H1 (cell line): Measurements from ENCODE around the gene MXRA7. TPM values are rescaled to one million over a fixed set of nuclear protein-coding genes. Genes with fewer than 3 reads are reported as not detected.
A peak's percentile ranks its signal among the peaks of the same experiment; 100 is the strongest.

Experiments
- CTCF ChIA-PET: fragments of 300-600 bp; sonication (Branson Sonifier 250); formaldehyde crosslinking; loops from one replicate; lab custom pipeline; 2021; ENCODE audit not compliant: partially characterized antibody; lab: Charles Lee
- POLR2A ChIA-PET: fragments of 300-600 bp; sonication (Branson Sonifier 250); formaldehyde crosslinking; loops from one replicate; lab custom pipeline; 2021; ENCODE audit warnings: inconsistent platforms; ENCODE audit not compliant: partially characterized antibody; lab: Charles Lee
- DNase-seq, 2 experiments: peaks; one replicate each; pipeline versions ENCODE4 v3.0.0 to v3.0.0-alpha.2; 2010 to 2022; ENCODE audit warnings: low spot score in 2 of 2, low read depth in 1 of 2, mixed read lengths in 1 of 2
- FAIRE-seq: peaks from 2 replicates; lab custom pipeline; 2011; peaks lifted over from hg19 to GRCh38; lab: Jason Lieb, UNC
- H2AFZ ChIP-seq: 2 replicates; pipeline ENCODE4 v1.8.1; 2012; ENCODE audit warnings: low read length, inconsistent platforms
- H2AK5ac ChIP-seq: 2 replicates; pipeline ENCODE4 v1.6.1; 2013; ENCODE audit warnings: low read depth, low read length
- H2BK120ac ChIP-seq: replicated peaks from 2 replicates; pipeline ENCODE3; 2013; ENCODE audit warnings: low read depth, low read length, inconsistent platforms
- H2BK12ac ChIP-seq: 2 replicates; pipeline ENCODE4 v1.6.1; 2013; ENCODE audit warnings: low read depth, low read length
- H2BK15ac ChIP-seq: 2 replicates; pipeline ENCODE4 v1.6.1; 2013; ENCODE audit warnings: low read length
- H2BK20ac ChIP-seq: 2 replicates; pipeline ENCODE4 v1.6.1; 2013; ENCODE audit warnings: low read length
- H2BK5ac ChIP-seq: 2 replicates; pipeline ENCODE4 v1.6.1; 2013; ENCODE audit warnings: low read depth, low read length
- H3K14ac ChIP-seq: 2 replicates; pipeline ENCODE4 v1.6.1; 2013; ENCODE audit warnings: inconsistent platforms; ENCODE audit not compliant: insufficient read length
- H3K18ac ChIP-seq: 2 replicates; pipeline ENCODE4 v1.6.1; 2013; ENCODE audit warnings: low read length; ENCODE audit errors: extremely low read depth
- H3K23ac ChIP-seq: 2 replicates; pipeline ENCODE4 v1.6.1; 2013; ENCODE audit warnings: inconsistent platforms; ENCODE audit not compliant: insufficient read length
- H3K23me2 ChIP-seq: 2 replicates; pipeline ENCODE4 v1.6.1; 2013; ENCODE audit warnings: low read depth, low read length
- H3K27ac ChIP-seq: 2 replicates; pipeline ENCODE4 v1.6.1; 2011; ENCODE audit warnings: low read depth, low read length, inconsistent platforms
- H3K27me3 ChIP-seq, 4 experiments: replicated peaks in 1 of 4; 1 replicate in 1 of 4; 2 replicates in 3 of 4; pipeline versions ENCODE4 v1.6.1 to v1.8.1; 2011 to 2013; ENCODE audit warnings: low read length in 3 of 4, mild to moderate bottlenecking in 3 of 4, inconsistent platforms in 2 of 4, mixed read lengths in 2 of 4, moderate library complexity in 1 of 4; ENCODE audit not compliant: control insufficient read depth in 3 of 4, insufficient read depth in 3 of 4; ENCODE audit errors: extremely low read depth in 1 of 4
- H3K36me3 ChIP-seq, 4 experiments: 2 replicates each; pipeline versions ENCODE4 v1.6.1 to v1.8.1; 2011 to 2013; ENCODE audit warnings: mild to moderate bottlenecking in 4 of 4, low read length in 3 of 4, moderate library complexity in 2 of 4, control low read depth in 1 of 4, inconsistent platforms in 1 of 4; ENCODE audit not compliant: insufficient read depth in 4 of 4, control insufficient read depth in 2 of 4
- H3K4ac ChIP-seq: replicated peaks from 2 replicates; pipeline ENCODE3; 2013; ENCODE audit warnings: low read length, low read depth, mixed read lengths, inconsistent platforms; ENCODE audit not compliant: insufficient read length
- H3K4me1 ChIP-seq, 4 experiments: replicated peaks in 1 of 4; 1 replicate in 1 of 4; 2 replicates in 3 of 4; pipeline versions ENCODE4 v1.6.1 to v1.8.1; 2011 to 2013; ENCODE audit warnings: low read length in 3 of 4, inconsistent platforms in 2 of 4, mixed read lengths in 1 of 4; ENCODE audit not compliant: insufficient read depth in 4 of 4, control insufficient read depth in 3 of 4
- H3K4me2 ChIP-seq, 2 experiments: 2 replicates each; pipeline versions ENCODE4 v1.6.1 to v1.8.1; 2011 to 2013; ENCODE audit warnings: low read depth in 2 of 2, low read length in 2 of 2, control low read depth in 1 of 2, inconsistent platforms in 1 of 2, mild to moderate bottlenecking in 1 of 2; ENCODE audit not compliant: insufficient read depth in 1 of 2
- H3K4me3 ChIP-seq, 4 experiments: fragments of 200-600, 300-600 bp in 1 of 4; sonication (generic), shearing (Covaris generic), sonication (Bioruptor Twin) in 1 of 4; 2 replicates each; pipeline versions ENCODE4 v1.5.1 to v1.8.1; 2011 to 2016; ENCODE audit warnings: low read length in 4 of 4, low read depth in 3 of 4, control low read depth in 2 of 4, inconsistent platforms in 2 of 4, mild to moderate bottlenecking in 2 of 4, mixed read lengths in 1 of 4, moderate library complexity in 1 of 4; ENCODE audit not compliant: insufficient read depth in 2 of 4; ENCODE audit errors: extremely low read depth in 1 of 4
- H3K56ac ChIP-seq: replicated peaks from 2 replicates; pipeline ENCODE3; 2013; ENCODE audit warnings: low read depth, mild to moderate bottlenecking, mixed read lengths, low read length, inconsistent platforms; ENCODE audit not compliant: insufficient read length
- H3K79me1 ChIP-seq: 2 replicates; pipeline ENCODE4 v1.6.1; 2013; ENCODE audit warnings: low read depth, low read length, control low read depth
- H3K79me2 ChIP-seq, 2 experiments: 2 replicates each; pipeline versions ENCODE4 v1.6.1 to v1.8.1; 2012 to 2013; ENCODE audit warnings: low read length in 2 of 2, mild to moderate bottlenecking in 2 of 2, inconsistent platforms in 1 of 2; ENCODE audit not compliant: insufficient read depth in 2 of 2, control insufficient read depth in 1 of 2
- H3K9ac ChIP-seq, 4 experiments: replicated peaks in 1 of 4; 1 replicate in 1 of 4; 2 replicates in 3 of 4; pipeline versions ENCODE4 v1.6.1 to v1.8.1; 2011 to 2013; ENCODE audit warnings: low read depth in 3 of 4, low read length in 3 of 4, control low read depth in 2 of 4, mild to moderate bottlenecking in 2 of 4, moderate library complexity in 2 of 4, inconsistent platforms in 1 of 4; ENCODE audit errors: extremely low read depth in 1 of 4
- H3K9me3 ChIP-seq, 2 experiments: 2 replicates each; pipeline versions ENCODE4 v1.6.1 to v1.8.1; 2012 to 2013; ENCODE audit warnings: mild to moderate bottlenecking in 2 of 2, moderate library complexity in 2 of 2, control low read depth in 1 of 2, inconsistent platforms in 1 of 2, low read depth in 1 of 2, low read length in 1 of 2, mixed read lengths in 1 of 2; ENCODE audit not compliant: insufficient read depth in 2 of 2
- H4K20me1 ChIP-seq, 2 experiments: replicated peaks in 1 of 2; 2 replicates each; pipeline versions ENCODE3 to v1.8.1; 2011 to 2013; ENCODE audit warnings: inconsistent platforms in 2 of 2, low read length in 2 of 2, mild to moderate bottlenecking in 1 of 2; ENCODE audit not compliant: insufficient read depth in 2 of 2, control insufficient read depth in 1 of 2
- H4K5ac ChIP-seq: 2 replicates; pipeline ENCODE4 v1.6.1; 2013; ENCODE audit warnings: low read length, low read depth, mixed read lengths, inconsistent platforms; ENCODE audit not compliant: insufficient read length
- H4K8ac ChIP-seq: 2 replicates; pipeline ENCODE4 v1.8.0; 2013; ENCODE audit warnings: mild to moderate bottlenecking, moderate library complexity, low read length, inconsistent platforms; ENCODE audit not compliant: insufficient read depth; ENCODE audit errors: extremely low read depth
- H4K91ac ChIP-seq: replicated peaks from 2 replicates; pipeline ENCODE3; 2013; ENCODE audit warnings: low read length, mixed read lengths, inconsistent platforms; ENCODE audit not compliant: insufficient read length
- BRCA1 ChIP-seq: IDR thresholded peaks from 2 replicates; pipeline ENCODE4 v1.6.1; 2012; ENCODE audit warnings: low read depth, low read length, improper control_type of control experiment
- CBX5 ChIP-seq: fragments of 300-800, 300-1000 bp; sonication (generic); IDR thresholded peaks from 2 replicates; pipeline ENCODE4 v1.7.1; 2016; ENCODE audit warnings: antibody characterized with exemption, low read length, low read depth
- CREB1 ChIP-seq: IDR thresholded peaks from 2 replicates; pipeline ENCODE4 v1.6.1; 2012; ENCODE audit warnings: inconsistent platforms
- CTBP2 ChIP-seq: IDR thresholded peaks from 2 replicates; pipeline ENCODE4 v1.7.0; 2011; ENCODE audit warnings: borderline replicate concordance, mild to moderate bottlenecking, moderate library complexity, mixed read lengths, low read length; ENCODE audit not compliant: insufficient read depth, insufficient read length
- GTF2F1 ChIP-seq: IDR thresholded peaks from 2 replicates; pipeline ENCODE4 v1.6.1; 2012; ENCODE audit warnings: low read depth, low read length, improper control_type of control experiment, borderline replicate concordance
- KDM5A ChIP-seq: fragments of 200-600 bp; IDR thresholded peaks from 2 replicates; pipeline ENCODE4 v1.7.1; 2012; ENCODE audit warnings: mild to moderate bottlenecking, low read length, inconsistent platforms, mixed read lengths
- POLR2AphosphoS5 ChIP-seq: IDR thresholded peaks from 2 replicates; pipeline ENCODE4 v1.6.1; 2011; ENCODE audit warnings: low read depth, low read length
- RNF2 ChIP-seq: fragments of 200-900, 300-1000 bp; sonication (generic); IDR thresholded peaks from 2 replicates; pipeline ENCODE4 v1.7.1; 2016; ENCODE audit warnings: borderline replicate concordance, low read depth, mild to moderate bottlenecking, antibody characterized with exemption, low read length; ENCODE audit not compliant: poor library complexity, severe bottlenecking; ENCODE audit errors: missing control alignments
- RXRA ChIP-seq: IDR thresholded peaks from 2 replicates; pipeline ENCODE4 v1.6.1; 2011; ENCODE audit warnings: low read depth, mild to moderate bottlenecking, low read length, moderate library complexity; ENCODE audit not compliant: insufficient read depth
- SUZ12 ChIP-seq: fragments of 200-600 bp; sonication (generic); IDR thresholded peaks from 2 replicates; pipeline ENCODE4 v1.6.1; 2012; ENCODE audit warnings: mild to moderate bottlenecking, inconsistent platforms, low read length, moderate library complexity, mixed read lengths
- TCF12 ChIP-seq: IDR thresholded peaks from 2 replicates; pipeline ENCODE4 v1.6.1; 2011; ENCODE audit warnings: low read depth, mild to moderate bottlenecking, low read length
- WGBS, 2 experiments: shearing (Covaris generic) in 1 of 2; methylation state at CpG; one replicate each; pipeline versions ENCODE4 v1.1.6 to v1.1.7; 2013 to 2015; ENCODE audit warnings: low lambda C conversion rate in 2 of 2, mixed read lengths in 2 of 2, inconsistent platforms in 1 of 2, low coverage in 1 of 2, missing lambda C conversion rate in 1 of 2; ENCODE audit not compliant: insufficient replicate concordance in 2 of 2, insufficient coverage in 1 of 2, insufficient read length in 1 of 2; ENCODE audit errors: extremely low coverage in 1 of 2, missing lambda C conversion rate in 1 of 2; 5-methylcytosine and 5-hydroxymethylcytosine counted together
- polyA plus RNA-seq, 7 experiments: library from polyadenylated mRNA; depleted of rRNA in 3 of 7; stranded (reverse) in 5 of 7; unstranded in 2 of 7; fragments of >200 nt in 5 of 7; fragments of 200-250 nt in 2 of 7; gene quantifications; 1 replicate in 5 of 7; 2 replicates in 1 of 7; 4 replicates in 1 of 7; pipeline versions ENCODE4 v1.2.1 to v1.2.3, GENCODE V29; 2011 to 2013; ENCODE audit warnings: missing spikeins in 2 of 7, mixed read lengths in 2 of 7
- total RNA-seq: library from RNA; stranded (reverse); fragmentation: NEBNext Ultra II Directional; extraction: Animal tissue kit (Norgen Biotek cat#: 25700); gene quantifications from 2 replicates; pipeline ENCODE4 v1.2.1, GENCODE V29; 2021

The MXRA7 gene
- total and polyA plus RNA-seq, 2 of the 8 experiments (the other 6 are each of a cell fraction or from before 2014, with no cell fraction given) = 17.8 to 26.6 TPM

- no peak overlapping the region for H3K23ac ChIP-seq
- no peaks in the 10 kb centered on the region for H3K36me3 ChIP-seq
- H2BK5ac ChIP-seq = no peak overlapping the region; the same call in 1 of the 2 replicates
- H3K4me2 ChIP-seq = peak overlapping the region; percentile 56 to 89
- H3K27ac ChIP-seq = no peak overlapping the region
- peaks cover 11 to 28% (median 19%) of the 10 kb centered on the region in 4 experiments for H3K4me1 ChIP-seq
- no peak overlapping the region for H4K5ac ChIP-seq
- H2AK5ac ChIP-seq = no peak overlapping the region
- ChIA-PET CTCF (interaction anchor here (0.5 to 5.6 kb wide), 25 partner anchors 10 to 509 kb away, joined by 3 to 67 read pairs (median 4); no protein-coding TSS in a partner anchor), POLR2A (interaction anchor here (1.1 to 2.7 kb wide), 8 partner anchors 11 to 235 kb away, joined by 3 to 12 read pairs (median 4); partner anchors contain the start of genes MFSD11 and SRSF2)
- no peak overlapping the region for H2AFZ ChIP-seq
- H4K20me1 ChIP-seq = peaks cover 0 to 8% of the 10 kb centered on the region in 2 experiments
- no peak overlapping the region; a peak in 1 of 7 replicates for H3K9ac ChIP-seq
- WGBS, 2 experiments = 18% methylated on average over 14 of the region's 14 CpGs; no CpG with 5 or more reads in 1 of the 2 experiments
- H3K79me2 ChIP-seq = no peaks in the 10 kb centered on the region
- H2BK12ac ChIP-seq = no peak overlapping the region
- H3K27me3 ChIP-seq = peaks cover 2 to 22% (median 20%) of the 10 kb centered on the region in 4 experiments
- no peaks in the 10 kb centered on the region for H3K9me3 ChIP-seq
- H3K56ac ChIP-seq = no peak overlapping the region
- peak overlapping the region in 1 of 4 experiments; percentile 5; a peak in 1 of 8 replicates for H3K4me3 ChIP-seq
- peaks cover 2% of the 10 kb centered on the region for H3K79me1 ChIP-seq
- H2BK120ac ChIP-seq = no peak overlapping the region
- H4K91ac ChIP-seq = no peak overlapping the region
- no peak overlapping the region for H3K4ac ChIP-seq
- H2BK20ac ChIP-seq = 0 out of 2 replicates have a peak overlapping the region, but pooled peaks have one; percentile 21
- no peak overlapping the region for H4K8ac ChIP-seq
- no peak overlapping the region for H3K18ac ChIP-seq
- no peak overlapping the region for H3K14ac ChIP-seq
- no peak overlapping the region for H2BK15ac ChIP-seq
- H3K23me2 ChIP-seq = peaks cover 11% of the 10 kb centered on the region; the same call in 1 of the 2 replicates
- peak; percentile 42 for FAIRE-seq
- peak; percentile 54 to 87 for DNase-seq
- no peak for TF ChIP-seq CBX5
- no peak for TF ChIP-seq SUZ12
- no peak for TF ChIP-seq RXRA
- TF ChIP-seq CTBP2 = no peak
- TF ChIP-seq RNF2 = no peak
- no peak for TF ChIP-seq POLR2AphosphoS5
- 0 out of 2 replicates have a peak, but pooled peaks have one; percentile 61 for TF ChIP-seq TCF12
- no peak for TF ChIP-seq BRCA1
- TF ChIP-seq CREB1 = no peak
- TF ChIP-seq KDM5A = no peak
- TF ChIP-seq GTF2F1 = no peak
These were observed 2.6 kb downstream of the MXRA7 start for GRCh38 chr17:76707985-76708807.
